ENCODE data around the gene ZPLD1. TPM values are rescaled to one million over a fixed set of nuclear protein-coding genes. Genes with fewer than 3 reads are reported as not detected.

Gene ZPLD1
- total and polyA plus RNA-seq, 7 donors = 0.09 to 0.36 (median 0.27) TPM; not detected in 4

- intact Hi-C loops (cut with DNase I) = no loop called here
- WGBS, 2 donors = 28 to 42% methylated on average over 3 of the region's 3 CpGs
- Histone ChIP-seq H3K27me3 (no peaks in the 10 kb centered on the region), H3K4me1 (no peaks in the 10 kb centered on the region), H3K36me3 (no peaks in the 10 kb centered on the region), H3K27ac (no peak overlapping the region), H3K4me3 (no peak overlapping the region), H3K9me3 (no peaks in the 10 kb centered on the region)
- TF ChIP-seq POLR2A (IDR thresholded peaks at IDR 0.05) = no peak
- TF ChIP-seq EP300 (IDR thresholded peaks at IDR 0.05) = no peak
- no peak for TF ChIP-seq CTCF (IDR thresholded peaks at IDR 0.05)
- TF ChIP-seq POLR2AphosphoS5 (IDR thresholded peaks at IDR 0.05) = no peak
- no peak for DNase-seq
These were observed 49.5 kb downstream of the ZPLD1 start for GRCh38 chr3:102484363-102484762.

- H3K4me3 ChIP-seq = no peak overlapping the region
- WGBS, 2 donors = 84 to 91% methylated on average over 2 of the region's 2 CpGs
These were observed 50.9 kb downstream of the ZPLD1 start for GRCh38 chr3:102485701-102486100.

GRCh38 chr3:102488331-102488730, 53.5 kb downstream of the ZPLD1 start:
- no peak for TF ChIP-seq POLR2A (IDR thresholded peaks at IDR 0.05)
- no peak for TF ChIP-seq EP300 (IDR thresholded peaks at IDR 0.05)
- TF ChIP-seq CTCF (IDR thresholded peaks at IDR 0.05) = no peak
- Histone ChIP-seq H3K4me1 (no peaks in the 10 kb centered on the region), H3K27ac (no peak overlapping the region), H3K4me3 (no peak overlapping the region), H3K9me3 (no peaks in the 10 kb centered on the region), H3K27me3 (no peaks in the 10 kb centered on the region), H3K36me3 (no peaks in the 10 kb centered on the region)
- no peak for DNase-seq
- intact Hi-C loops (cut with DNase I) = no loop called here

More at GRCh38 chr3:102485701-102486100, 50.9 kb downstream of the ZPLD1 start:
- no peaks in the 10 kb centered on the region for H3K9me3 ChIP-seq
- no peaks in the 10 kb centered on the region for H3K27me3 ChIP-seq
- no peak for DNase-seq
- intact Hi-C loops (cut with DNase I) = no loop called here
- no peak overlapping the region for H3K27ac ChIP-seq
- TF ChIP-seq POLR2AphosphoS5 (IDR thresholded peaks at IDR 0.05) (no peak), CTCF (IDR thresholded peaks at IDR 0.05) (no peak), EP300 (IDR thresholded peaks at IDR 0.05) (no peak), POLR2A (IDR thresholded peaks at IDR 0.05) (no peak)
- no peaks in the 10 kb centered on the region for H3K4me1 ChIP-seq
- no peaks in the 10 kb centered on the region for H3K36me3 ChIP-seq

GRCh38 chr3:102492300-102492699, 57.5 kb downstream of the ZPLD1 start:
- WGBS, 2 donors = 91 to 94% methylated on average over 8 of the region's 8 CpGs
- Histone ChIP-seq H3K9me3 (no peaks in the 10 kb centered on the region), H3K27me3 (no peaks in the 10 kb centered on the region), H3K27ac (no peak overlapping the region), H3K4me3 (no peak overlapping the region), H3K36me3 (no peaks in the 10 kb centered on the region), H3K4me1 (no peaks in the 10 kb centered on the region)
- no peak for DNase-seq
- intact Hi-C loops (cut with DNase I) = no loop called here
- no peak for TF ChIP-seq CTCF (IDR thresholded peaks at IDR 0.05)
- TF ChIP-seq POLR2A (IDR thresholded peaks at IDR 0.05) = no peak
- TF ChIP-seq POLR2AphosphoS5 (IDR thresholded peaks at IDR 0.05) = no peak
- TF ChIP-seq EP300 (IDR thresholded peaks at IDR 0.05) = no peak

- H3K36me3 ChIP-seq = no peaks in the 10 kb centered on the region
- no peak for DNase-seq
- 77 to 80% methylated on average over 3 of the region's 3 CpGs for WGBS, 2 donors
- TF ChIP-seq EP300 (IDR thresholded peaks at IDR 0.05) (no peak), CTCF (IDR thresholded peaks at IDR 0.05) (no peak), POLR2A (IDR thresholded peaks at IDR 0.05) (no peak), POLR2AphosphoS5 (IDR thresholded peaks at IDR 0.05) (no peak)
- no peak overlapping the region for H3K4me3 ChIP-seq
- H3K27ac ChIP-seq = no peak overlapping the region
- H3K4me1 ChIP-seq = no peaks in the 10 kb centered on the region
- H3K9me3 ChIP-seq = no peaks in the 10 kb centered on the region
- intact Hi-C loops (cut with DNase I) = no loop called here
- no peaks in the 10 kb centered on the region for H3K27me3 ChIP-seq
These were observed 62.8 kb downstream of the ZPLD1 start for GRCh38 chr3:102497571-102497970.
